ENCODE measurements around the gene CHN1.
A peak's percentile ranks its signal among the peaks of the same experiment; 100 is the strongest.

CHN1 gene

GRCh38 chr2:175008009-175008408 is 2.8 kb upstream of the CHN1 start:
- WGBS (ENCODE audit: extremely low coverage, insufficient coverage, insufficient read length): no CpG with 5 or more reads among the region's 4 CpGs
- Histone ChIP-seq H3K4me2 (ENCODE audit: low read length) (no peak overlapping the region), H3K4me3 (ENCODE audit: low read depth, low read length) (no peak overlapping the region), H3K9ac (ENCODE audit: low read length) (no peak overlapping the region), H2AK5ac (ENCODE audit: low read length) (no peak overlapping the region), H3K79me2 (ENCODE audit: control insufficient read depth, insufficient read depth, low read length, poor library complexity) (peaks cover 5% of the 10 kb centered on the region), H2BK12ac (ENCODE audit: low read length) (no peak overlapping the region), H4K8ac (ENCODE audit: low read depth, low read length) (no peak overlapping the region), H3K4me1 (ENCODE audit: control insufficient read depth in 1 of 2, insufficient read depth in 2 of 2, low read length in 2 of 2) (no peaks in the 10 kb centered on the region), H3K18ac (ENCODE audit: low read length) (no peak overlapping the region), H2BK5ac (ENCODE audit: low read depth, low read length, poor library complexity) (no peak overlapping the region), H4K12ac (ENCODE audit: low read depth, low read length) (no peak overlapping the region), H3K79me1 (ENCODE audit: low read length) (peaks cover 8% of the 10 kb centered on the region), H4K91ac (ENCODE audit: low read depth, low read length) (no peak overlapping the region), H3K4ac (ENCODE audit: low read depth, low read length) (no peak overlapping the region), H3K23ac (ENCODE audit: low read length) (no peak overlapping the region), H2BK120ac (ENCODE audit: insufficient read depth, low read length, poor library complexity) (no peak overlapping the region), H3K27ac (ENCODE audit: low read depth, low read length) (no peak overlapping the region), H2AFZ (ENCODE audit: insufficient read depth, low read length, poor library complexity) (no peak overlapping the region), H3K14ac (ENCODE audit: low read length) (no peak overlapping the region), H3K27me3 (ENCODE audit: insufficient read depth, low read length) (no peaks in the 10 kb centered on the region), H3K9me3 (ENCODE audit: insufficient read depth, low read depth, low read length) (no peaks in the 10 kb centered on the region), H3K36me3 (ENCODE audit: control insufficient read depth in 1 of 2, insufficient read depth in 2 of 2, low read length in 2 of 2) (no peaks in the 10 kb centered on the region)
- DNase-seq: no peak

GRCh38 chr2:175007510-175007909 is 2.3 kb upstream of the CHN1 start:
- Histone ChIP-seq H3K4me2 (ENCODE audit: low read length) (no peak overlapping the region), H3K9me3 (ENCODE audit: insufficient read depth, low read depth, low read length) (no peaks in the 10 kb centered on the region), H3K36me3 (ENCODE audit: control insufficient read depth in 1 of 2, insufficient read depth in 2 of 2, low read length in 2 of 2) (no peaks in the 10 kb centered on the region), H2AK5ac (ENCODE audit: low read length) (no peak overlapping the region), H3K18ac (ENCODE audit: low read length) (no peak overlapping the region), H2AFZ (ENCODE audit: insufficient read depth, low read length, poor library complexity) (no peak overlapping the region), H4K8ac (ENCODE audit: low read depth, low read length) (no peak overlapping the region), H2BK12ac (ENCODE audit: low read length) (no peak overlapping the region), H3K27ac (ENCODE audit: low read depth, low read length) (no peak overlapping the region), H3K14ac (ENCODE audit: low read length) (no peak overlapping the region), H2BK5ac (ENCODE audit: low read depth, low read length, poor library complexity) (no peak overlapping the region), H4K91ac (ENCODE audit: low read depth, low read length) (no peak overlapping the region), H3K4me1 (ENCODE audit: control insufficient read depth in 1 of 2, insufficient read depth in 2 of 2, low read length in 2 of 2) (no peaks in the 10 kb centered on the region), H4K12ac (ENCODE audit: low read depth, low read length) (no peak overlapping the region), H3K4me3 (ENCODE audit: low read depth, low read length) (no peak overlapping the region), H3K79me1 (ENCODE audit: low read length) (peaks cover 8% of the 10 kb centered on the region), H3K27me3 (ENCODE audit: insufficient read depth, low read length) (no peaks in the 10 kb centered on the region), H3K23ac (ENCODE audit: low read length) (no peak overlapping the region), H3K9ac (ENCODE audit: low read length) (no peak overlapping the region), H2BK120ac (ENCODE audit: insufficient read depth, low read length, poor library complexity) (no peak overlapping the region), H3K4ac (ENCODE audit: low read depth, low read length) (no peak overlapping the region), H3K79me2 (ENCODE audit: control insufficient read depth, insufficient read depth, low read length, poor library complexity) (peaks cover 5% of the 10 kb centered on the region)
- WGBS (ENCODE audit: extremely low coverage, insufficient coverage, insufficient read length): no CpG with 5 or more reads among the region's 3 CpGs
- no peak for DNase-seq

GRCh38 chr2:175006281-175006680 is 1.1 kb upstream of the CHN1 start:
- no peak overlapping the region for H4K8ac ChIP-seq (ENCODE audit: low read depth, low read length)

GRCh38 chr2:175005733-175006264 is 618 bp upstream of the CHN1 start:
- WGBS (ENCODE audit: extremely low coverage, insufficient coverage, insufficient read length): no CpG with 5 or more reads among the region's 9 CpGs
- no peak overlapping the region for H2BK5ac ChIP-seq (ENCODE audit: low read depth, low read length, poor library complexity)
- peak overlapping the region; percentile 50 for H4K12ac ChIP-seq (ENCODE audit: low read depth, low read length)
- no peaks in the 10 kb centered on the region for H3K27me3 ChIP-seq (ENCODE audit: insufficient read depth, low read length)
- H3K4me2 ChIP-seq (ENCODE audit: low read length): peak overlapping the region; percentile 55
- peak overlapping the region; percentile 82 for H4K91ac ChIP-seq (ENCODE audit: low read depth, low read length)
- no peaks in the 10 kb centered on the region for H3K36me3 ChIP-seq (ENCODE audit: control insufficient read depth in 1 of 2, insufficient read depth in 2 of 2, low read length in 2 of 2)
- H3K27ac ChIP-seq (ENCODE audit: low read depth, low read length): no peak overlapping the region
- no peak overlapping the region for H3K23ac ChIP-seq (ENCODE audit: low read length)
- H3K4ac ChIP-seq (ENCODE audit: low read depth, low read length): no peak overlapping the region
- no peaks in the 10 kb centered on the region for H3K9me3 ChIP-seq (ENCODE audit: insufficient read depth, low read depth, low read length)
- H2AK5ac ChIP-seq (ENCODE audit: low read length): no peak overlapping the region
- H3K18ac ChIP-seq (ENCODE audit: low read length): no peak overlapping the region
- H2BK12ac ChIP-seq (ENCODE audit: low read length): no peak overlapping the region
- H2AFZ ChIP-seq (ENCODE audit: insufficient read depth, low read length, poor library complexity): peak overlapping the region; percentile 54
- peaks cover 8% of the 10 kb centered on the region for H3K79me1 ChIP-seq (ENCODE audit: low read length)
- H4K8ac ChIP-seq (ENCODE audit: low read depth, low read length): no peak overlapping the region
- no peaks in the 10 kb centered on the region for H3K4me1 ChIP-seq (ENCODE audit: control insufficient read depth in 1 of 2, insufficient read depth in 2 of 2, low read length in 2 of 2)
- H3K4me3 ChIP-seq (ENCODE audit: low read depth, low read length): peak overlapping the region; percentile 86
- peak in 1 of 2 donors; percentile 18 for DNase-seq
- peaks cover 5% of the 10 kb centered on the region for H3K79me2 ChIP-seq (ENCODE audit: control insufficient read depth, insufficient read depth, low read length, poor library complexity)
- no peak overlapping the region for H2BK120ac ChIP-seq (ENCODE audit: insufficient read depth, low read length, poor library complexity)
- H3K14ac ChIP-seq (ENCODE audit: low read length): no peak overlapping the region
- H3K9ac ChIP-seq (ENCODE audit: low read length): no peak overlapping the region

More at GRCh38 chr2:175006281-175006680, 1.1 kb upstream of the CHN1 start:
- no peaks in the 10 kb centered on the region for H3K4me1 ChIP-seq (ENCODE audit: control insufficient read depth in 1 of 2, insufficient read depth in 2 of 2, low read length in 2 of 2)
- no peak overlapping the region for H3K14ac ChIP-seq (ENCODE audit: low read length)
- no CpG with 5 or more reads among the region's 2 CpGs for WGBS (ENCODE audit: extremely low coverage, insufficient coverage, insufficient read length)
- no peak overlapping the region for H3K23ac ChIP-seq (ENCODE audit: low read length)
- H2BK12ac ChIP-seq (ENCODE audit: low read length): no peak overlapping the region
- no peaks in the 10 kb centered on the region for H3K9me3 ChIP-seq (ENCODE audit: insufficient read depth, low read depth, low read length)
- H3K18ac ChIP-seq (ENCODE audit: low read length): no peak overlapping the region
- H3K79me2 ChIP-seq (ENCODE audit: control insufficient read depth, insufficient read depth, low read length, poor library complexity): peaks cover 5% of the 10 kb centered on the region
- no peaks in the 10 kb centered on the region for H3K27me3 ChIP-seq (ENCODE audit: insufficient read depth, low read length)
- no peak overlapping the region for H2BK5ac ChIP-seq (ENCODE audit: low read depth, low read length, poor library complexity)
- H4K91ac ChIP-seq (ENCODE audit: low read depth, low read length): no peak overlapping the region
- H3K4ac ChIP-seq (ENCODE audit: low read depth, low read length): no peak overlapping the region
- no peak overlapping the region for H4K12ac ChIP-seq (ENCODE audit: low read depth, low read length)
- H3K79me1 ChIP-seq (ENCODE audit: low read length): peaks cover 8% of the 10 kb centered on the region
- no peak overlapping the region for H3K4me3 ChIP-seq (ENCODE audit: low read depth, low read length)
- H3K27ac ChIP-seq (ENCODE audit: low read depth, low read length): no peak overlapping the region
- H2BK120ac ChIP-seq (ENCODE audit: insufficient read depth, low read length, poor library complexity): no peak overlapping the region
- H2AK5ac ChIP-seq (ENCODE audit: low read length): no peak overlapping the region
- H3K36me3 ChIP-seq (ENCODE audit: control insufficient read depth in 1 of 2, insufficient read depth in 2 of 2, low read length in 2 of 2): no peaks in the 10 kb centered on the region
- H3K4me2 ChIP-seq (ENCODE audit: low read length): no peak overlapping the region
- no peak for DNase-seq
- H3K9ac ChIP-seq (ENCODE audit: low read length): no peak overlapping the region
- no peak overlapping the region for H2AFZ ChIP-seq (ENCODE audit: insufficient read depth, low read length, poor library complexity)
